Fibroblast of lung (primary cell): Measurements from ENCODE around the gene SMIM36.

Experiments used
- CTCF ChIP-seq, 2 donors: IDR thresholded peaks in 1 of 2; conservative IDR thresholded peaks in 1 of 2; 1 replicate in 1 of 2; 2 replicates in 1 of 2; pipeline ENCODE4 v1.5.1; 2011 to 2012; ENCODE audit warnings: low read length in 2 of 2, control low read depth in 1 of 2, inconsistent platforms in 1 of 2, low read depth in 1 of 2, mild to moderate bottlenecking in 1 of 2
- EZH2 ChIP-seq: IDR thresholded peaks from 2 replicates; pipeline ENCODE4 v1.5.1; 2012; ENCODE audit warnings: low read length, control low read depth, mild to moderate bottlenecking; ENCODE audit errors: missing control alignments

- no peak for TF ChIP-seq CTCF (conservative IDR thresholded peaks at IDR 0.05 in 1 of 2, IDR thresholded peaks at IDR 0.05 in 1 of 2; ENCODE audit: low read depth in 1 of 2, low read length in 2 of 2)
- no peak for TF ChIP-seq EZH2
These were observed 102.0 kb downstream of the SMIM36 start for GRCh38 chr17:55409030-55409800.
